Mucosa of descending colon (tissue), 3 donors: ENCODE results near the gene NTSR1. TPM values are rescaled to one million over a fixed set of nuclear protein-coding genes. Genes with fewer than 3 reads are reported as not detected.

Source experiments
- ATAC-seq: fragments of 200-7000 bp; cut with Tn5 transposase; one replicate; pipeline ENCODE4 v1.9.1; 2020; ENCODE audit warnings: mild to moderate bottlenecking, moderate library complexity
- DNase-seq, 3 donors: peaks; one replicate each; pipeline ENCODE4 v3.0.0-alpha.2; 2020
- H3K36me3 ChIP-seq: fragments of 200-600 bp; one replicate; pipeline ENCODE4 v1.8.0; 2021; ENCODE audit warnings: low read depth, mild to moderate bottlenecking
- H3K4me1 ChIP-seq: fragments of 200-600 bp; one replicate; pipeline ENCODE4 v1.8.0; 2021; ENCODE audit warnings: low read depth, mild to moderate bottlenecking
- H3K4me3 ChIP-seq: fragments of 200-600 bp; one replicate; pipeline ENCODE4 v1.8.0; 2021; ENCODE audit warnings: mild to moderate bottlenecking
- H3K9me3 ChIP-seq: fragments of 200-600 bp; one replicate; pipeline ENCODE4 v1.8.0; 2021; ENCODE audit warnings: mild to moderate bottlenecking
- intact Hi-C, 2 donors: fragments of 100-400 bp; cut with DNase I in 1 of 2; cut with micrococcal nuclease in 1 of 2; formaldehyde crosslinking; loops; one replicate each; pipeline versions ENCODE4 v1.11.0 to v1.11.1; 2022; cut with DNase I, micrococcal nuclease
- total RNA-seq, 3 donors: library from RNA; stranded (reverse); fragmentation: NEBNext Ultra II Directional in 2 of 3; extraction: Animal tissue kit (Norgen Biotek cat#: 25700) in 2 of 3; gene quantifications; one replicate each; pipeline versions ENCODE4 v1.2.1 to v1.2.4, GENCODE V29; 2021 to 2023
- TF ChIP-seq, protein P1 (sequence below): fragments of 200-600 bp; IDR thresholded peaks from one replicate; pipeline ENCODE4 v1.8.0; 2022; ENCODE audit warnings: antibody characterized with exemption, mild to moderate bottlenecking
- donor health status: DM: no; HTN: no; CAD: no; lungs with moderate emphysema.
- donor health status: DM: no; HTN: no; CAD: no.
- donor health status: DM: no; HTN: yes; CAD: no.

The NTSR1 gene
- total RNA-seq, 3 donors from 2014 or later: 0.31 to 22.1 TPM; not detected in 1

DNA sequence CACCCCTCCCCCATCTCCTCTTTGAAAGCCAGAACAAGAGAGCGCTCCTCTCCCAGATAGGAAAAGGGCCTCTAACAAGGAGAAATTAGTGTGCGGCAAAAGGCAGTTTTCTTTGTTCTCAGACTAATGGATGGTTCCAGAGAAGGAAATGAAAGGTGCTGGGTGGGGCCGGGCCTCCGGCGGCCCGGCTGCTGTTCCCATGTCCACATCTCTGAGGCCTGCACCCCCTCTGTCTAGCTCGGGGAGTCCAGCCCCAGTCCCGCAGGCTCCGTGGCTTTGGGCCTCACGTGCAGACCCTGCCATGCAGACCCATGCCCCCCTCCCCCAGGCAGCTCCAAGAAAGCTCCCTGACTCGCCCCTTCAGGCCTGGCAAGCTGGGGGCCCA is 51.8 kb downstream of the NTSR1 start:
- intact Hi-C loops: no loop called here
- DNase-seq: peak in 2 of 3 donors; percentile 22 to 49
- peak; percentile 32 for ATAC-seq

DNA sequence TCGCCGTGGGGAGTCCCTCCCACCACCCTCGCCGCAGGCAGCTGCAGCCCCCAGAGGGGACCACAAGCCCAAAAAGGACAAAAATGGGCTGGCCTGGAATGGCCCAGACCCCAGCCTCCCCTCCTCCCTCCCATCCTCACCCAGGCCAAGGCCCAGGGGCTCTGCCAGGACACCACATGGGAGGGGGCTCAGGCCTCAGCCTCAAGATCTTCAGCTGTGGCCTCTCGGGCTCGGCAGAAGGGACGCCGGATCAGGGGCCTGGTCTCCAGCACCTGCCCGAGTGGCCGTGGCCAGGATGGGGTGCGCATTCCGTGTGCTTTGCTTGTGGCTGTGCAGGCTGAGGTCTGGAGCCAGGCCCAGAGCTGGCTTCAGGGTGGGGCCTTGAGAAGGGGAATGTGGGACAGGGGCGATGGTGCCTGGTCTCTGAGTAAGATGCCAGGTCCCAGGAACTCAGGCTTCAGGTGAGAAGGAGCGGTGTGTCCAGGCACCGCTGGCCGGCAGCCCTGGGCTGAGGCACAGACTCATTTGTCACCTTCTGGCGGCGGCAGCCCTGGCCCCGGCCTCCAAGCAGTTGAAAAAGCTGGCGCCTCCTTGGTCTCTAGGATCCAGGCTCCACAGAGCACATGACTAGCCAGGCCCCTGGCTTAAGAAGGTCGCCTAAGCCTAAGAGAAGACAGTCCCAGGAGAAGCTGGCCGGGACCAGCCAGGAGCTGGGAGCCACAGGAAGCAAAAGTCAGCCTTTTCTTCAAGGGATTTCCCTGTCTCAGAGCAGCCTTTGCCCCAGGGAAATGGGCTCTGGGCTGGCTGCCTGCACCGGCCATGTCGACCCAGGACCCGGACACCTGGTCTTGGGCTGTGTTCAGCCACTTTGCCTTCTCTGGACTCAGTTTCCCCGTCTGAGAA is 52.5 kb downstream of the NTSR1 start:
- H3K9me3 ChIP-seq: no peaks in the 10 kb centered on the region
- intact Hi-C loops: no loop called here
- TF ChIP-seq, protein P1, sequence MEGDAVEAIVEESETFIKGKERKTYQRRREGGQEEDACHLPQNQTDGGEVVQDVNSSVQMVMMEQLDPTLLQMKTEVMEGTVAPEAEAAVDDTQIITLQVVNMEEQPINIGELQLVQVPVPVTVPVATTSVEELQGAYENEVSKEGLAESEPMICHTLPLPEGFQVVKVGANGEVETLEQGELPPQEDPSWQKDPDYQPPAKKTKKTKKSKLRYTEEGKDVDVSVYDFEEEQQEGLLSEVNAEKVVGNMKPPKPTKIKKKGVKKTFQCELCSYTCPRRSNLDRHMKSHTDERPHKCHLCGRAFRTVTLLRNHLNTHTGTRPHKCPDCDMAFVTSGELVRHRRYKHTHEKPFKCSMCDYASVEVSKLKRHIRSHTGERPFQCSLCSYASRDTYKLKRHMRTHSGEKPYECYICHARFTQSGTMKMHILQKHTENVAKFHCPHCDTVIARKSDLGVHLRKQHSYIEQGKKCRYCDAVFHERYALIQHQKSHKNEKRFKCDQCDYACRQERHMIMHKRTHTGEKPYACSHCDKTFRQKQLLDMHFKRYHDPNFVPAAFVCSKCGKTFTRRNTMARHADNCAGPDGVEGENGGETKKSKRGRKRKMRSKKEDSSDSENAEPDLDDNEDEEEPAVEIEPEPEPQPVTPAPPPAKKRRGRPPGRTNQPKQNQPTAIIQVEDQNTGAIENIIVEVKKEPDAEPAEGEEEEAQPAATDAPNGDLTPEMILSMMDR: no peak
- peaks cover 5% of the 10 kb centered on the region for H3K4me1 ChIP-seq
- no peaks in the 10 kb centered on the region for H3K36me3 ChIP-seq
- ATAC-seq (no peak), DNase-seq (peak in 2 of 3 donors; percentile 20 to 48)
- no peak overlapping the region for H3K4me3 ChIP-seq

More for the DNA sequence above, 51.8 kb downstream of the NTSR1 start:
- Histone ChIP-seq H3K4me1 (peaks cover 5% of the 10 kb centered on the region), H3K36me3 (no peaks in the 10 kb centered on the region), H3K4me3 (no peak overlapping the region), H3K9me3 (no peaks in the 10 kb centered on the region)
- TF ChIP-seq, protein P1: no peak

DNA sequence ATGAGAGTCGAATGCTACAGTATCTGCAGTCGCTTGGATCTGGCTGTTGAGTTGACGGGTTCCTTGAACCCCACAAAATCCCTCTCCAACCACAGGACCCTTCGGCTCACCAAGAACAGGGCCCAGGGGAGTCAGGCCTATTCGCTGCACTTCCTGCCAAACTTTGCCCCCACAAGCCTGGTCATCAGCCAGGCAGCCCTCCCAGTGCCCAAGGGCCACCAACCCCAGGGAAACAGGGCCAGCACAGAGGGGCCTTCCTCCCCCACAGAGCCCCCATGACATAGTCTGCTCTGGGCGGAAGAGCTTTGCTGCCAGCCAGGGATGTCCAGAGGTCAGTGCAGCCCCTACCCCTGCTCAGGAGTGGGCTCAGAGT is 53.1 kb downstream of the NTSR1 start:
- DNase-seq: peak in 2 of 3 donors; percentile 11 to 12
- intact Hi-C loops: no loop called here
- no peak for ATAC-seq
- TF ChIP-seq, protein P1: no peak
- Histone ChIP-seq H3K4me3 (no peak overlapping the region), H3K36me3 (no peaks in the 10 kb centered on the region), H3K4me1 (no peaks in the 10 kb centered on the region), H3K9me3 (no peaks in the 10 kb centered on the region)

DNA sequence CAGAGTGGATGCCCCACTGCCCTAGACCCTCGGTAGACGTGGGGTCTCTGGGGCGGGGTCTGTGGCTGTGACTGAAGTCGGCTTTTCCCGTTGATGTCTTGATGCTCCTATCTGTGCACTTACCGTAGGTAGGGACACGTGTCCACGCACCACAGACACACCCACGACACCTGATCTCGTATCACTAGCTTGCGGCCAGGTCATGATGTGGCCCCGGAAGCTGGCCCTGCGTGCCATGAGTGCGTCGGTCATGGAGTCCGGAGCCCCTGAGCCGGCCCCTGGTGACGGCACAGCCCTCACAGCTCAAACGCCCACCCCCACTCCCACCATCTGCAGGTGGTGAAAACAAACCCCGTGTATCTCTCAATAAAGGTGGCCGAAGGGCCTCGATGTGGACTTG is 53.7 kb downstream of the NTSR1 start:
- Histone ChIP-seq H3K36me3 (no peaks in the 10 kb centered on the region), H3K4me1 (no peaks in the 10 kb centered on the region), H3K9me3 (no peaks in the 10 kb centered on the region), H3K4me3 (no peak overlapping the region)
- ATAC-seq (no peak), DNase-seq (peak in 2 of 3 donors; percentile 11 to 30)
- intact Hi-C loops: no loop called here
- TF ChIP-seq, protein P1: no peak

DNA sequence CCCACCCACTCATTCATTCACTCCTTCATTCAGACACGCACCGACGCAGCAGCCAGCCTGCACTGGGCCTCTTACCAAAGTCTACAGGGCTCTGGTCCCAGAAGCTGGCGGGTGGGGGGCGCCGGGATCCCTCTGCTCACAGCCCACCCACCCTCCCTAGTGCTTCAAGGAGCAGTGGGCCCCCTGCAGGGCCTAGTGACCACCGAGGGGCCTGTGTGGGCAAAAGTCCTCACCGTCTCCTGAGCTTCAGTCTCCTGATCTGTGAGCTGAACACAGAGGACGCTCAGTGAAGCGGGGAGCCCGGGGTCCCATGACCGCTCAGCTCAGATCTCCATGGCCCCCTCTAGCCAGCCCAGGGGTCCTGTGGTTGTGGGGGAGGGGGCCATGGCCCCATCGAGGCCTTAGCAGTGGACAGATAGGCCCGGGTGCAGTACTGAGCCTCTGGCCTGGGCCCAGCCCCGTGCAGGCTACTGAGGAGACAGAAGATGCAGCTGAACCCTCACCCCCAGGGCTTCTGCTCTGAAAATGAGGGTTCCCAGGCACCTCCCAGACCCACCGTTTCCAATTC is 54.2 kb downstream of the NTSR1 start:
- intact Hi-C loops: no loop called here
- no peak overlapping the region for H3K4me3 ChIP-seq
- TF ChIP-seq, protein P1: no peak
- H3K4me1 ChIP-seq: no peaks in the 10 kb centered on the region
- DNase-seq: peak in 1 of 3 donors; percentile 13
- H3K36me3 ChIP-seq: no peaks in the 10 kb centered on the region
- H3K9me3 ChIP-seq: no peaks in the 10 kb centered on the region
- no peak for ATAC-seq
